ENCODE measurements around the gene TAS2R38. TPM values are rescaled to one million over a fixed set of nuclear protein-coding genes. Genes with fewer than 3 reads are reported as not detected.

Gene TAS2R38
- total RNA-seq, 1 donor from 2014 or later, result not detected

GRCh38 chr7:142000244-142000643 lies 26.7 kb upstream of the TAS2R38 start:
- Histone ChIP-seq H2AFZ (replicated peaks) (no peak overlapping the region), H3K9ac (no peak overlapping the region), H3K4me1 (no peaks in the 10 kb centered on the region), H4K20me1 (ENCODE audit: low read depth) (no peaks in the 10 kb centered on the region), H3K9me3 (ENCODE audit: low read depth) (no peaks in the 10 kb centered on the region), H3K27ac (no peak overlapping the region), H3K4me3 (no peak overlapping the region), H3K4me2 (no peak overlapping the region), H3K79me2 (ENCODE audit: low read depth) (no peaks in the 10 kb centered on the region), H3K36me3 (no peaks in the 10 kb centered on the region), H3F3A (ENCODE audit: low read depth) (no peaks in the 10 kb centered on the region), H3K27me3 (no peaks in the 10 kb centered on the region)
- Mint-ChIP-seq H3K9me3 (no peaks in the 10 kb centered on the region), H3K27me3 (ENCODE audit: insufficient read depth, low read depth) (no peaks in the 10 kb centered on the region), H3K36me3 (no peaks in the 10 kb centered on the region), H3K4me1 (no peaks in the 10 kb centered on the region), H3K4me3 (no peak overlapping the region), H3K27ac (no peak overlapping the region)
- no peak for DNase-seq (ENCODE audit: low spot score)
- TF ChIP-seq EZH2 (IDR thresholded peaks at IDR 0.05) (no peak), EZH2phosphoT487 (IDR thresholded peaks at IDR 0.05) (no peak), CTCF (IDR thresholded peaks at IDR 0.05) (no peak)

GRCh38 chr7:141999058-141999623 lies 25.6 kb upstream of the TAS2R38 start:
- H3F3A ChIP-seq (ENCODE audit: low read depth), result no peaks in the 10 kb centered on the region
- no peaks in the 10 kb centered on the region for H3K36me3 Mint-ChIP-seq
- no peak overlapping the region for H3K9ac ChIP-seq
- H3K79me2 ChIP-seq (ENCODE audit: low read depth), result no peaks in the 10 kb centered on the region
- H3K4me3 Mint-ChIP-seq, result no peak overlapping the region
- no peaks in the 10 kb centered on the region for H3K36me3 ChIP-seq
- no peaks in the 10 kb centered on the region for H3K9me3 ChIP-seq (ENCODE audit: low read depth)
- no peak overlapping the region for H3K4me2 ChIP-seq
- TF ChIP-seq EZH2phosphoT487 (IDR thresholded peaks at IDR 0.05) (no peak), EZH2 (IDR thresholded peaks at IDR 0.05) (no peak), CTCF (IDR thresholded peaks at IDR 0.05) (no peak)
- H4K20me1 ChIP-seq (ENCODE audit: low read depth), result no peaks in the 10 kb centered on the region
- H2AFZ ChIP-seq (replicated peaks), result no peak overlapping the region
- no peaks in the 10 kb centered on the region for H3K4me1 Mint-ChIP-seq
- H3K27ac ChIP-seq, result no peak overlapping the region
- no peaks in the 10 kb centered on the region for H3K4me1 ChIP-seq
- no peak overlapping the region for H3K4me3 ChIP-seq
- no peaks in the 10 kb centered on the region for H3K27me3 Mint-ChIP-seq (ENCODE audit: insufficient read depth, low read depth)
- H3K9me3 Mint-ChIP-seq, result no peaks in the 10 kb centered on the region
- no peak for DNase-seq (ENCODE audit: low spot score)
- H3K27ac Mint-ChIP-seq, result no peak overlapping the region
- H3K27me3 ChIP-seq, result no peaks in the 10 kb centered on the region

GRCh38 chr7:141993354-141993753 lies 19.8 kb upstream of the TAS2R38 start:
- no peaks in the 10 kb centered on the region for H4K20me1 ChIP-seq (ENCODE audit: low read depth)
- H3K27ac ChIP-seq, result no peak overlapping the region
- no peaks in the 10 kb centered on the region for H3K4me1 Mint-ChIP-seq
- no peaks in the 10 kb centered on the region for H3K27me3 Mint-ChIP-seq (ENCODE audit: insufficient read depth, low read depth)
- H3K36me3 Mint-ChIP-seq, result no peaks in the 10 kb centered on the region
- no peaks in the 10 kb centered on the region for H3F3A ChIP-seq (ENCODE audit: low read depth)
- no peak overlapping the region for H3K9ac ChIP-seq
- H3K27ac Mint-ChIP-seq, result no peak overlapping the region
- H2AFZ ChIP-seq (replicated peaks), result no peak overlapping the region
- no peak for DNase-seq (ENCODE audit: low spot score)
- H3K79me2 ChIP-seq (ENCODE audit: low read depth), result no peaks in the 10 kb centered on the region
- H3K4me2 ChIP-seq, result no peak overlapping the region
- H3K4me1 ChIP-seq, result no peaks in the 10 kb centered on the region
- H3K4me3 ChIP-seq, result no peak overlapping the region
- TF ChIP-seq EZH2phosphoT487 (IDR thresholded peaks at IDR 0.05), result no peak
- TF ChIP-seq EZH2 (IDR thresholded peaks at IDR 0.05), result no peak
- TF ChIP-seq CTCF (IDR thresholded peaks at IDR 0.05), result no peak
- no peak overlapping the region for H3K4me3 Mint-ChIP-seq
- H3K9me3 ChIP-seq (ENCODE audit: low read depth), result no peaks in the 10 kb centered on the region
- H3K36me3 ChIP-seq, result no peaks in the 10 kb centered on the region
- H3K9me3 Mint-ChIP-seq, result no peaks in the 10 kb centered on the region
- no peaks in the 10 kb centered on the region for H3K27me3 ChIP-seq

All from neural progenitor cell (in vitro differentiated cells).